ENCODE data around the gene SAP30BP.

SAP30BP gene

DNA sequence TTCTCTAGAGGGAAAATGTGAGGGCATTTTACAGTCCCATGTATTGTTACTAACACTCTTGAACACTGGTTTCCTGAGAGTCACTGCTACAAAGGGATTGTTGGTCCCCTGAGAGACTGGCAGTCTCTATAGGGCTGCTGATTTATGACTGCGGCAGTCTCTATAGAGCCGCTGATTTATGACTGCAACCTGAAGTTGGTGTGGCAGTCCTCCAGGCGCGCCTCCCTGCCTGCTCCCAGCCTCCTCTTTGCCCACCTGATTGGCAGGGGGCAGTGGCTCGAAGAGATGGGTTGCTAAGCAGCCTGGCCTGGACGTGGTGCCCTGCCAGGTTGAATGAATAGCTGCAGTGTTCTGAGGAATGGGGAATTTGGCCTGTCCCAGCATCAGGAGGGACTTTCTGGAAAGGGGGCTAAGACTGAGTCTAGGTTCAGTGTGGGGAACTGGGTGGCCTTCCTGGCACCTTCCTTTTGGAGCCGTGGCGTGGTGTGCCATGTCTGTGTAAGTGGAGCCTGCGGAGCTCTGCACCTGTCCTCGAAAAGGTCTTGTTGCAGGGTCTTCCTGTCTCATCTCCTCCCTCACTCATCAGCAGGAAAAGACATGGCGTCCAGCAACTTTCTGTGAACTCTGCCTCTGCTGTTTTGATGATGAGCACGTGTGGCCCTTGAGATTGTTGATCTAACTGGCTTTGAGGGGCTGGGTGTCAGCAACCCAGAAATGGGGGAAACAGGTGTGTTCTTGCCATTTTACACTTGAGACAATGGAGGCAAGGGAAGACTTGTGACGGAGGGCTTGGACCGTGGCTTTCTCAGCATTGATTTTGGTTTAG is 24.9 kb downstream of the SAP30BP start:
- no peak for DNase-seq

DNA sequence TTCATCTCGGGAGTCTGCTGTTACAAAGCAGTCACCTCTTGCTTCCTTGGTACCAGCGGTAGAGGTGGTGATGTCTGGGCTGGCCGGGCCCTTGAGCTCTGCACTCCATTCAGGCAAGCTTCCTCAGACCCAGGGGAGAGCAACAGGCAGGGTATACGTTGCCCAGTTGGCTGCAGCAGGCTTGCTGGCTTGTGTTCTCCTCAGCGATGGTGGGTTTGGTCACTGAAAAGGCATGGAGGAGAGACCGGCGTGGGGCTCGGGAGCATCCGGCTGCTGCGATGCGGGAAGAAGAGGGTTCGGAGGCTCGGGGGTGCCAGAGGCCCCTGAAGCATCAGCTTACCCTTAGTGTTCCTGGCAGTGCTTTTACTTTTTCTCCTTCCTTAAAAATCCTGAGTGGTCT is 25.8 kb downstream of the SAP30BP start:
- DNase-seq = no peak

DNA sequence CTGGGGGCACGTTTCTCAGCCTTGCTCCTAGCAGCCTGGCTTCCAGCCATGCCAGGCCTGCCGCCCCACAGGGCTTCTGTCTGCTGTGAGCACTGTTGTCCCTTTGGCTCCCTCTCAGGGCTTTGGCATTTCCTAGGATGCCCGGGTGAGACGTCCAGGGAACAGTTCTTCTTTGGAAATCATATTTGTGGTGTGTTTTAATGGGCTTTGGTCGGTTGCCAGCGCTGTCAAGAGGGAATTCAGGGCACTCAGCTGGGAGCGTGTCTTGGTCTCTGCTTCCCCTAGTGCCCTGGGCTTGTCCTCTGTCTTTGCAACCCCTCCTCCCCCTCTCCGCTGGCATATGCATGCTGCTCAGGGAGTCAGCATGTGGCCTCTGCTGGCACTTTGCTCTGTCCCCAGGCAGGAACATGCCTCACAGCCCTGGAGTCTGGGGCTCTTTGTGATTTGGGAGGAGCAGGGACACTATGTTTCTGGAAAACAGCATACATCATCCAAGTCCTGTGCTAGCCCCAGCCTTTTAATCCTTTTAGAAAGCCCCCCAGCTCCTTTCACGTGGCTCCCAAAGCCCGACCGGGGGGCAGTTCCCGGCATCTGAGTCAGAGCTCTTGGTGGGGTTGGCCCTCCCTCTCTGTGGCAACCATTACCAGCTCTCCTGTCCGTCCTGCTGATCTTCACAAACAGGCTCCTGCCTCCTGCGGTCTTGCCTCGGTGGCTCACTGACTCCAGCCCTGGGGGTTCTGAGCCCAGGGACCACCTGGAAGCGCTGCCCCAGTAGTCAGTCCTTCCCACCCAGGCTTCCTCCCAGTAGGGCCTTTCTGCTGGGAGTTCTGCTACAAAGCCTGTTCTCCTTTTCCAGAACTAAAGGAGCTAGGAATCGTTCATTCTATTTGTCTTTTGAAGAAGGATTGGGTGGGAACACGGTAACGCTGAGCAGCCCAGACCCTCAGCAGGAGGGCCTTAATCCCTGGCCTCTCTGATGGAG is 26.7 kb downstream of the SAP30BP start:
- DNase-seq = peak; percentile 14

DNA sequence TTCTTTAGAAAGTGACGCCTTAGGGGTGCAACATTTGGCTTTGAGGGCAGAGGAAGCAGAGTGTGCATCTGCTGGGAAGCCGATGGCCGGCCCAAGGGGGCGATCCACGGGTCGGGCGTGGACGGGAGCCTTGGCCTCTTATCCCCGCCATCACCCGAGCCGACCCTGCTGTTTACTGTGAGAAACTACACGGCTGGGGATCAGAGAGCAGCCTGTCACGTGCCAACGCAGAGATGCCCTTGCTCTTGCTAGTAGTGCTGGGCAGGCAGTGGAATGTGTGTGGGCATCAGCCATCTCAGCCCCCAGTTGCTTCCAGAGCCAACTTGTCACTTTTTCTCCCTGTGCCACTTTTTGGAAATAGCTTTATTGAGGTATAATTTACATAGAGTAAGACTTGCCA is 27.4 kb downstream of the SAP30BP start:
- no peak for DNase-seq

DNA sequence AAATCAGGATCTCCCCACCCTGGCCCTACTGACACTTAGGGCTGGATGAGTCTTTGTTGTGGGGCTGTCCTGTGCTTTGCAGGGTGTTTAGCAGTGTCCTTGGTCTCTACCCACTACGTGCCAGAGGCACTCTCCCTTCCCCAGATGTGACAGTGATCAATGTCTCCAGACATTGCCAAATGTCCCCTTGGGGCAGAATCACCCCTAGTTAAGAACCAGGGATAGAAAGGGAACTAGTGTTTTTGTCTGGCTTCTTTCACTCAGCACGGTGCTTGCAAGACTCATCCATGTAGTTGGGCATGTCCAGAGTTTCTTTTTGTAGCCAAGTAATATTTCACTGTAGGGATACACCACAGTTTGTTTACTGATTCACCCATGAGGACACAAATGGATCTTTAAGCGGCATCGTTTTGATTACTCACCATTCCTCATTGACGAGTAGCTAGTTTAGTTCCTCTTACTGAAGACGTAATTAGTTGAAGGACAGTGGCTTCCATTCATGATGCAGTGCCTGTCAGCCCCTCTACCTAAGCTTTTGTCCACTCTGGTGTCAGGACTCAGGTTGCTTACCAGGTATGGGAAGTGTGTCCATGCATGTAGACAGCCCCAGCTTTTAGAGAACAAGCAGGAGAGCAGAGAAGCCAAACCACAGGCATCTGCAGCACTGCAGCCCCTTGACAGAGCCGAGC is 28.1 kb downstream of the SAP30BP start:
- no peak for DNase-seq

DNA sequence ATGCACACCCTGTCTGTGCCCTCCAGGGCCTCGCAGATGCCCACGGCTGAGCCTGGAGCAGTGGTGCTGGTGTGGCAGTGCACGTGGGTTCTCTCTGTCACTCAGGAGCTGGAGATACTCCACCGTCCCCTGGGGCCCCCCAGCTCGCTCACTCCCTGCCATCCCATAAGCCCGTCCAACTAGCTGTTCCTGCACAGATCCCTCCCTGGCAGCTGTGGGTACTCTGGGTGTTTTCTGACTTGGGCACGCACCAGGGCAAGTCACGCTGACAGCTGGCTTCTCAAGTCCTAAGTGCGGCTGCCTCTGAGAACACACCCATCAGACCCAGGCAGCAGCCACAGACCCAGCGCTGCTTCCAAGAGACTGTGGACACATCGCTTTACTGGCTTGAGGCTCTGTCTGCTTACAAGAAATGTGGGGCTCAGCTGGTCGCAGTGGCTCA is 28.7 kb downstream of the SAP30BP start:
- no peak for DNase-seq

DNA sequence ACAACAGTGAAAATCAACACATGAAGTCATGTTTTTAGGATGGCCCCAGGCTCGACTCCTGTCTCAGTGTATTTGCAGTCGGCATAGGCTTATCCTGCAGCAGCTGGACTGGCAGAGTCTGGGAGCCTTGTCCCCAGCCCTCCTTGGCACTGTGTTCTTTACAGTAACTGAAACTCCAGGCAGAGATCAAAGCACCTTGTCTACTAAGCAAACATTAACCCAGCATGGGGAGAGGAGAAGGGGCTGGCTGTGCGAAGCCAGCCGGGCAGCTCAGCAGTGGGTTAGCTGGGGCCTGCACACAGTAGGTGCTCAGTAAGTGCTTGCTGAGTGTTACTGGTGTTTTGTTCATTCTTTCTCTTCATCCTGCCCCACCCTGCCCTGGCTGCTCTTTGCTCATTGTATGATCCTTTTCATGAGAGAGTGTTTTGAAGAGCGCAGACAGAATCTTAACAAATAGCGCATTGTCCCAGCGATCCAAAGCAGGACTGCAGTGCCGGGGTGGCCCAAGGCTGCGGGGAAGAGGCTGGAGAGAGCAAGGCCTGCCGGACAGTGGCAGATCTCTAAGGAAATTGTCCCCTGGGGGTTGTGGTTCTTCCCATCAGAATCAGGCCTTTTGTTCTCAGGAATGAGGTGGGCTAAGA is 30.6 kb downstream of the SAP30BP start:
- DNase-seq = no peak

DNA sequence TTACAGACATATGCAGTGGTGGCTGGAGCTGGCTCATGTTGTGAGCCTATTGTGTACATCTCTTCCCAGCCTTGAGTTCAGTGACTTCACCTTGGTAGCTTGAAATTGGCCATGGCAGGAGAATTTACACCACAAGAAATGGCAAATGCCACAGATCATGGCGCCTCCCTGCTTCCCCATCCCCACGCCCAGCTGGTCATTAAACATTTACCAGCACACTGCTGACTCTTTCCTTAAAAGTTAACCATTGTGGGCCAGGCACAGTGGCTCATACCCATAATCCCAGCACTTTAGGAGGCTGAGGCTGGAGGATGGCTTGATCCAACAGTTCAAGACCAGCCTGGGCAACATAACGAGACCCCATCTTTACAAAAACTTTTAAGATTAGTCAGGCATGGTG is 31.5 kb downstream of the SAP30BP start:
- DNase-seq = no peak

DNA sequence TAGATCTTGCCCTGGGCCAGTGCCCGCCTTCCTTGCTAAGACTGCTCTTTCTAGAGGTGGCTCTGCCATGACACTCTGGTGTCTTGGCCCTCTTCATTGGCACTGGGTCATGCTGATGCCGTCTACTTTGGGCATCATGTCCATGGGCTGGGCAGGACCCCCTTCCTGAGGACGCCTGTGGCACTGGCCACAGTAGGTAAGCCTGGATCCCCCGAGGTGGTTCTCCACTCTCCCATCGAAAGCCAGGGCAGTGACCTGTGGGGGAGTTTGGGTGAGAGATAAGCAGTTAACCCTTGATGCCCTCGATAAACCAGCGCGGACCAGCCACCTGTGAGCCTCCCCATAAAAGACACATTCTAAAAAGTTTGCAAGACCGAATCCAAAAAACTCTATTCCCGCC is 34.1 kb downstream of the SAP30BP start:
- DNase-seq = no peak

DNA sequence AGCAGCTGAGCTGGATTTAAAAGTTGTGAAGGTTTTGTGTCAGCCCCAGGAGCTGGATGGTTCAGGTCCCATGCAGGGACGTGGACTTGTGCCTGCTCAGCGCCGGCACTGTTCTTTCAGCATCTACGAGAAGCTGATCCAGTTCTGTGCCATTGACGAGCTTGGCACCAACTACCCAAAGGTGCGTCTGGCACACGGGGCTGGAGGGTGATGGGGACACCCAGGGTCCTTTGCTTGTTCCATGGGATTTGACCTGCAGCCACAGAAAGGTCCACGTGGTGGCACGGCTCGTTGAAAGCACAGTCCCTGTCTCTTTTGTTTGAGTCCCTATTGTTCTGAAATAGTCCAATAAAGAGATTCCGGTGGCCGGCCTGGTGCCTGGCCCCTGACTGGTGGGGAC is 36.1 kb downstream of the SAP30BP start:
- no peak for DNase-seq

DNA sequence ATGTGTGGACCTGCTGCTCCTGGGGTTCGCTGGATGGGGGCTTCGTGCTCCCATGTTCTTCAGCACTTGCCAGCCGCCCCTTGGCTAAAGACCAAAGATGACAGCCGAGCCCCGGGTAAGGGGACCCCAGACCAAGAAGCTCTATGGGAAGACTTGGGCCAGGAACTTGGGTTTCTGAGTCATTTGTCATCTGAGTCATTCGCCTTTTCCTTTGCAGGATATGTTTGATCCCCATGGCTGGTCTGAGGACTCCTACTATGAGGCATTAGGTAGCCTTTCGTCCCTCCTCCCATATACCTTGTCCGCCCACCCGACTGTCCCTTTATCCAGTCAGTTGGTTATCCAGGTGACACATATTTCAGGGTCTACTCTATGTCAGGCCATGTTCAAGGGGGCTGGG is 36.5 kb downstream of the SAP30BP start:
- DNase-seq = no peak

DNA sequence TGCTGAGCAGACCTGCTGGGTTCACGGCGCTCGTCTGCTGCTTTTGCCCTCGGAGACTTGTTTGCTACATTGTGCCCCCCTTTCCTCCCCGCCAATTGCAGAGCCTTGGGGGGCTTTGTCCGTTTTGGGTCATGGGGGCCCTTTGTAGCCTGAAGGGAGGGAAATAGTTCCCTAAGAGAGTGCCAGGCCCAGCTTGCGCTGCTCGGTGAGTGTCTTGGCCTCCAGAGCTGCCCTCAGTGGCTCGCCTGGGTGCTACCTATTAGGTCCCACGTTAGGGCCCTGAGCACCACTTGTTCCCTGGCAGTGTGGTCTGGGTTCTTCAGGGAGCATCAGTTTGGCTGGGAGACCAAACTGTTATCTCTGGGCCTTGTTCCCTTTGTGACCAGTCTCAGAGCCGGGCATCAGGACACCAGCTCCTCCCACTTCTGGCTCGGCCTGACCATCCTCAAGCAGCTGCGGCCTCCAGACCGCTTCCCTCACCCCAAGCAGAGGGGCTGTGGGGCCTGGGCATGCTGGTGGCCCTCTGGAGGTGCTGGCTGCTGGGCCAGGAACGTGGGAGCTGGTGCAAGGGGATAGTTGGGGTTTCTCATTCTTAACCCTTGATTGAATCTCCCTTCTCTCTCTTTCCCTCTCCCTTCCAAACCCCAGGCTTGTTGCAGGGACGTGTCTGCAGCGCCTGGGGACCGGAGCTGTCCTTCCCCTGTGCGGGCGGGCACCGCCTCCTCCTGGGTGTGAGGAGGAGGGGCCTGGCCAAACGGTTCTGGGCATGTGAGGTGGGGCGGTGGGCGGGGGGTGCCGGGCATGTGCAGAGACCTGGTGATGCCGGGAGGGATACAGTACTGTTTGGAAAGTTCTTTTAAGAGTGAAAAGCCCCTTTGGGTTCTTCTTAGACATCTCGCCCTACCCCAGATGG is 38.1 kb downstream of the SAP30BP start:
- no peak for DNase-seq

DNA sequence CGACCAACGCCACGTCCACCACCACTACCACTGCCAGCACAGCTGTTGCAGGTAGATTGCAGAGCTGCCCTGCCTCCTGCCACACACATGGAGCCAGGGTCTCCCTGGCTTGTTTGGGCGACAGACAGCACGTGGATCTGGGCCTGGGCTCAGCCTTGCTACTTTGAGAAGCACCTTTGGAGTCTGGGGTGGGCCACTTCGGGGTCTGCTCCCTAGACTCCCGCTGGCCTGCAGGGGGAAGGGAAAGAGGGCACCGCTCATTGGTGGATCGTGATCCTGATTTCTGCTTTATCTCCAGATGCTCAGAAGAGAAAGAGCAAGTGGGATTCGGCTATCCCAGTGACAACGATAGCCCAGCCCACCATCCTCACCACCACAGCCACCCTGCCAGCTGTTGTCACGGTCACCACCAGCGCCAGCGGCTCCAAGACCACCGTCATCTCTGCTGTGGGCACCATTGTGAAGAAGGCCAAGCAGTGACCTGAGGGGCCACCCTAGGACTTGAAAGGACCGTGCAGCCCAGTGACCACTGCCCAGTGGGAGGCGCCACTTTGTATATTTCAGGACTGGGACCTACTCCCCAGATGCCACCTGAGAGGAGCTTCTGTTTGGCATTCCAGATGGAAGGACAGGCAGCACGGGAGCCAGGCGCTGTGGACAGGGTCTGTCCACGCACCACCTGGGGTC is 39.0 kb downstream of the SAP30BP start:
- DNase-seq = no peak

DNA sequence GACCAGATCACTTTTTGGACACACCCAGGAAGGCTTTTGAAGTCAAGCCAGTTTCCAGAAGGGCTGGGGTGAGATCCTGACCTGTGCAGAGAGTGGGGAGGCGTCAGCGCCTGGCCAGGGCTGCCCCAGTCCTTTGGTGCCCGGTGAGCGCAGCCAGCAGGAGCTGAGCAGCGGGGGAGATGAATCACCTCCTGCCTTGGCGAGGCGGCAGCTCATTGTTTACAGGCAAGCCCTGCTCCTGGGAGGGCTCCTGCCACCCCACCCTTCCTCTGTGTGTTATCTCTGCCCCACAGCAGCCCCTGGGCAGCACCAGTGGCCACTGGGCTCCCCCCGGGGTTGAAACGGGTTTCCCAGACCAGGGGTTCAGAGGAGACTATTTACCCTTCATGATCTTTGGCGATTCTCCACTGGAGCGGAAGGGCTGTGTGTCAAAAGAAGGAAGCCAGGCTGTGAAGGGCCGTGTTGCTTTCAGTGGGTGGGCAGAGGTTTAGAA is 40.0 kb downstream of the SAP30BP start:
- DNase-seq = no peak

DNA sequence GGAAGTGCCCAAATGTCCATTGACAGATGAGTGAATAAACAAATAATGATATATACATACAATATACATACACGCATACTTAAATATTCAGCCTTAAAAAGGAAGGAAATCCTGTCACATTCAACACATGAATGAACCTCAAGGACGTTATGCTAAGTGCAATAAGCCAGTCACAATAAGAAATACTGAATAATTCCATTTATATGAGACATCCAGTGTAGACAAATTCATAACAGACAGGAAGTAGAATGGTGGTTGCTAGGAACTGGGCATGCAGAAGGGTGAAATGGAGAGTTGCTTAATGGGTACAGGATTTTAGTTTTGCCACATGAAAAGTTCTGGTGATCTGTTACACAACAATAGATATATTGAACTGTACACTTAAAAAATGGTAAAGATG is 45.3 kb downstream of the SAP30BP start:
- no peak for DNase-seq

DNA sequence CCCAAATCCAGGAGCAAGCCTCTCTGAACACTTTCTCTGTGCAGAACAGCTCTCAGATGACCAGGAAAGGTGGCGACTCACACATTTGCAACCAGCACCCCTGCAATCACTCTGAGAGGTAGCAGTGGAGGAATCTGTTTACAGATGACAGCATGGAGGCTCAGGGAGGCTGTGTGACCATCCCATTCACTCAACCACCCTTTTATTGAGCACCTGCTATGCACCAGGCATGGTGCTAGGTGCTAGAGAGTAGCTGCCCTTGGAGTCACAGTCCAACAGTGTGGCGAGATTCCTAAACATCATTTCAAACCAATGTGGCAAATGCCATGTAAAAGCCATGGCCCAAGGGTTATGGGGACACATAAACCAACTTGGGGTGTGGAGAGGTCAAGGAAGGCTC is 52.6 kb downstream of the SAP30BP start:
- DNase-seq = no peak

DNA sequence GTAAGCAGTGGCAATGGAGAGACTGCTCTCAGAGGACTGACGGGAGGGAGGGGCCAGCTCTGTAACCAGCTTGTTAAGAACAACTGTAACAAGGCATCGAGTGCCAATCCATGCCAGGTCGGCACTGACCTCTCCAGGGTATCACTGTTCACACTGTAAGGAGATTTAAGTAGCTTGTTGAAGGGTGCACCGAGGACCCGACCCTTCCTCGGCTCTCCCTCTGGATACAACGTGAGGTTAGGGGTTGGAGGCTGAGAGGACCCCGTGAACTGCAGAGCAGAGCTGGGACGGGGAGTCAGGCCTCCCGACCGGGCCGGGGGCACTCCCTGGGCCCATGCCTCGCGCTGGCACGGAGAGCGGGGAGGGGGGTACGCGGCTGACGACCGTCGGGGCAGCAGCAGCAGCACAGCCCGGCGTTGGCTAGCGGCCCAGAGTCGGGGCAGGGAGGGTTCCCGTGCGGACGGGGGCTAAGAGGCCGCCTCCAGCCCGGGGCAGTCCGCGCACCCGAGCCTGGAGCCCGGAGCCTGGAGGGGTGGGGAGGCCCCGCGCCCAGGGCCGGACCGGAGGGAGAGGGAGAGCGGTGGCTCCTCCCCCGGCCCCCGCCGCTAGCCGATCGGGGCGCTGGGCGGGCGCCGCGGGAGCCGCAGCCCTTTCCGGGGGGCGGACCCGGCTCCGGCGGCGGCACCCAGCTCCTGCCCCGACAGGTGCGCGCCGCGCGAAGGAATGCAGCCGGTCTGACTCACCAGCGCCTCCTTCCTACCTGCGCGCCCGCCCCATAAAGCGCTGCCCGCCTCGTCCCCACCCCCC is 53.7 kb downstream of the SAP30BP start, which contains the start of gene ITGB4:
Gene ITGB4, plus strand, starts transcription at position 804 of the 807 bp plus-strand sequence. CDS start 3,245 bp downstream, outside the sequence.
- DNase-seq = no peak

DNA sequence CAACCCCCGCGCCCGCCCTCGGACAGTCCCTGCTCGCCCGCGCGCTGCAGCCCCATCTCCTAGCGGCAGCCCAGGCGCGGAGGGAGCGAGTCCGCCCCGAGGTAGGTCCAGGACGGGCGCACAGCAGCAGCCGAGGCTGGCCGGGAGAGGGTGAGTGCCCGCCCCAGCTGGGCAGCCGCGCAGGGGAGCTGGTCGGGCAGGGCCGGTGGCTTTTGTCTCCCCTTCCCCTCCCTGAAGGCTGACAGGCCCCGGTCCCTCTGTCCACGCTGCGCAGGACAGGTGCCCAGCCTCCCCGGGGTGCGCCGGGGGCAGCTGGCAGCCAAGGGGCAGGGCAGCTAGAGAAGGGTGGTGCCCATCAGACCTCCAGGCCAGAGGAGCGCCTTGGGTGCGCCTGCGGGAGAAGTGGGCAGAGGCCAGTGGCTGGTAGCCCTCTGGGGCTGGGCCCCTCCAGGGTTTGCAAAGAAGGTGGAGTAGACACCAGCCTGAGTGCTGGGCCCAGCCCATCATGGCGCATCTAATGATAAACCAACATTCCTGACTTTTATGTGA is 54.4 kb downstream of the SAP30BP start:
- no peak for DNase-seq

DNA sequence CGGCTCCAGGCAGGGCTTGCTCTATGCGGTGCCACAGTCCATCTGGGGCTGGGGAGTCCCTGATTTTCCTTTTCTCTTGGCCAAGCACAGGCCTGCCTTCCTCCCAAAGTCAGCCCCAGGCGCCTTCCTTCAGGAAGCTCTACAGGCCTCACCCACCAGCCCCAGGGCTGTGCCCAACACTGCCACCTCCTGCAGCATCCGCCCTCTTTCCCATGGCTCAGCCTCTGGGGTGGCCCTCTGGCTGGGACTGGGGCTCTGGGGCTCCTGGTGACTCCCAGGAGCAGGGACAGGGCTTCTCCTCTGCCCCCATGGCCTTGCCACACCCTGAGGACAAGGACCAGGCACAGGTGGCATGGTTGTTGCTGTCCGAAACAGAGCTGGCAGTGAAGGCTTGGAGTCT is 54.9 kb downstream of the SAP30BP start:
- no peak for DNase-seq

All from kidney glomerular epithelial cell (primary cell).